Caco-2 (cell line): Measurements from ENCODE around the gene RWDD3. TPM values are rescaled to one million over a fixed set of nuclear protein-coding genes. Genes with fewer than 3 reads are reported as not detected.

ENCODE experiments used
- BruUV-seq: library from RNA; stranded (reverse); fragments of 400-500 nt; replicated peaks from 2 replicates; lab custom pipeline; 2021; lab: Mats Ljungman, UMichigan
- CTCF ChIA-PET: fragments of 300-600 bp; sonication (Branson Sonifier 250); formaldehyde crosslinking; loops from one replicate; lab custom pipeline; 2022; ENCODE audit warnings: antibody characterized with exemption; lab: Charles Lee
- POLR2A ChIA-PET: fragments of 300-600 bp; sonication (Branson Sonifier 250); formaldehyde crosslinking; loops from one replicate; lab custom pipeline; 2022; ENCODE audit warnings: antibody characterized with exemption; lab: Charles Lee
- DNase-seq, 2 experiments: peaks; one replicate each; pipeline versions ENCODE4 v3.0.0 to v3.0.0-alpha.2; 2020 to 2022
- H3K27me3 ChIP-seq: replicated peaks from 2 replicates; pipeline ENCODE4 v1.6.0; 2011; ENCODE audit warnings: low read length; ENCODE audit not compliant: control insufficient read depth, insufficient read depth
- H3K36me3 ChIP-seq: 2 replicates; pipeline ENCODE4 v1.5.1; 2011; ENCODE audit warnings: low read length; ENCODE audit not compliant: control insufficient read depth, insufficient read depth
- H3K4me1 ChIP-seq: fragments of 250-450 bp; sonication (Bioruptor Pico); 2 replicates; pipeline ENCODE4 v1.5.1; 2020; ENCODE audit warnings: mild to moderate bottlenecking
- H3K4me3 ChIP-seq: 2 replicates; pipeline ENCODE4 v1.5.1; 2011; ENCODE audit warnings: low read depth, mild to moderate bottlenecking, control low read depth, low read length
- H3K9me3 ChIP-seq: fragments of 250-450 bp; sonication (Bioruptor Pico); 2 replicates; pipeline ENCODE4 v1.5.1; 2020; ENCODE audit warnings: mild to moderate bottlenecking, moderate library complexity
- H3K27ac Mint-ChIP-seq: one replicate; pipeline ENCODE4 v1.8.0; 2022; ENCODE audit warnings: mixed read lengths; ENCODE audit not compliant: unreplicated experiment
- H3K27me3 Mint-ChIP-seq: one replicate; pipeline ENCODE4 v1.8.0; 2022; ENCODE audit warnings: mixed read lengths; ENCODE audit not compliant: insufficient read depth, unreplicated experiment
- H3K36me3 Mint-ChIP-seq: one replicate; pipeline ENCODE4 v1.8.0; 2022; ENCODE audit warnings: mild to moderate bottlenecking, mixed read lengths; ENCODE audit not compliant: insufficient read depth, unreplicated experiment
- H3K4me1 Mint-ChIP-seq: one replicate; pipeline ENCODE4 v1.8.0; 2022; ENCODE audit warnings: low read depth, mixed read lengths; ENCODE audit not compliant: unreplicated experiment
- H3K4me3 Mint-ChIP-seq: one replicate; pipeline ENCODE4 v1.8.0; 2022; ENCODE audit warnings: mild to moderate bottlenecking, moderate library complexity, mixed read lengths; ENCODE audit not compliant: unreplicated experiment
- H3K9me3 Mint-ChIP-seq: one replicate; pipeline ENCODE4 v1.8.0; 2022; ENCODE audit warnings: mixed read lengths; ENCODE audit not compliant: unreplicated experiment
- intact Hi-C: fragments of 100-400 bp; cut with micrococcal nuclease; formaldehyde crosslinking; loops from one replicate; pipeline ENCODE4 v1.10.0; 2022; ENCODE audit not compliant: unreplicated experiment
- total RNA-seq: library from RNA; stranded (reverse); gene quantifications from 2 replicates; pipeline ENCODE4 v1.2.3, GENCODE V29; 2022
- TF ChIP-seq, protein P1 (sequence below), 2 experiments: fragments of 200-600 bp in 1 of 2; IDR thresholded peaks; 1 replicate in 1 of 2; 2 replicates in 1 of 2; pipeline versions ENCODE4 v1.5.1 to v1.8.0; 2011 to 2022; ENCODE audit warnings: antibody characterized with exemption in 1 of 2, control low read depth in 1 of 2, inconsistent platforms in 1 of 2, low read depth in 1 of 2, low read length in 1 of 2, mild to moderate bottlenecking in 1 of 2, moderate library complexity in 1 of 2; ENCODE audit not compliant: insufficient read depth in 1 of 2, severe bottlenecking in 1 of 2, unreplicated experiment in 1 of 2

RWDD3 gene
- total RNA-seq, 1 experiment from 2014 or later = 13.3 TPM

DNA sequence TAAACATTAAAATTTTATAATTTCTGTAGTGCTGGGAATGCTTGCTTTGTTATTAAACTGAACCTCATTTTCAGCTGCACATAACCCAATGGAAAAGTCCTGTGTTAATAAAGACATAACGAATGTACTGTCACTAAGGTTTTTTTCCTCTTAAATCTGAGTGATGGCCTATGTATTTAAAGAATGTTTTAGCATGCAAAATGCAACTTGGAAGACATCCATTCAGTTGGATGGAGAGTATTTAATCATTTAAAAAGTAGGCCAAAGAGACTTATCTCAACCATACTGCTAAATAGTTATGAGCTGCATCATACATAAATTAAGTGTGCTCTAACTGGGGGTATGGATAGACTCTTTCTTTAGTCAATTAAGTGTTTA, 48.5 kb downstream of the RWDD3 start:
- no peaks in the 10 kb centered on the region for H3K9me3 ChIP-seq
- Mint-ChIP-seq H3K4me3 (no peak overlapping the region), H3K9me3 (no peaks in the 10 kb centered on the region), H3K27me3 (no peaks in the 10 kb centered on the region), H3K36me3 (no peaks in the 10 kb centered on the region), H3K4me1 (no peaks in the 10 kb centered on the region), H3K27ac (no peak overlapping the region)
- H3K36me3 ChIP-seq = no peaks in the 10 kb centered on the region
- ChIA-PET POLR2A (no interaction called here), CTCF (interaction anchor here (1.1 kb wide), 1 partner anchor 49 kb away, joined by 3 read pairs; no protein-coding TSS in a partner anchor)
- no TSS peak for BruUV-seq
- intact Hi-C loops = no loop called here
- no peak for DNase-seq
- TF ChIP-seq, protein P1, sequence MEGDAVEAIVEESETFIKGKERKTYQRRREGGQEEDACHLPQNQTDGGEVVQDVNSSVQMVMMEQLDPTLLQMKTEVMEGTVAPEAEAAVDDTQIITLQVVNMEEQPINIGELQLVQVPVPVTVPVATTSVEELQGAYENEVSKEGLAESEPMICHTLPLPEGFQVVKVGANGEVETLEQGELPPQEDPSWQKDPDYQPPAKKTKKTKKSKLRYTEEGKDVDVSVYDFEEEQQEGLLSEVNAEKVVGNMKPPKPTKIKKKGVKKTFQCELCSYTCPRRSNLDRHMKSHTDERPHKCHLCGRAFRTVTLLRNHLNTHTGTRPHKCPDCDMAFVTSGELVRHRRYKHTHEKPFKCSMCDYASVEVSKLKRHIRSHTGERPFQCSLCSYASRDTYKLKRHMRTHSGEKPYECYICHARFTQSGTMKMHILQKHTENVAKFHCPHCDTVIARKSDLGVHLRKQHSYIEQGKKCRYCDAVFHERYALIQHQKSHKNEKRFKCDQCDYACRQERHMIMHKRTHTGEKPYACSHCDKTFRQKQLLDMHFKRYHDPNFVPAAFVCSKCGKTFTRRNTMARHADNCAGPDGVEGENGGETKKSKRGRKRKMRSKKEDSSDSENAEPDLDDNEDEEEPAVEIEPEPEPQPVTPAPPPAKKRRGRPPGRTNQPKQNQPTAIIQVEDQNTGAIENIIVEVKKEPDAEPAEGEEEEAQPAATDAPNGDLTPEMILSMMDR (IDR thresholded peaks at IDR 0.05; ENCODE audit: insufficient read depth in 1 of 2, low read depth in 1 of 2, low read length in 1 of 2, severe bottlenecking in 1 of 2, unreplicated experiment in 1 of 2) = no peak
- H3K4me3 ChIP-seq = no peak overlapping the region
- H3K27me3 ChIP-seq = no peaks in the 10 kb centered on the region
- peaks cover 9% of the 10 kb centered on the region; the same call in 1 of the 2 replicates for H3K4me1 ChIP-seq

DNA sequence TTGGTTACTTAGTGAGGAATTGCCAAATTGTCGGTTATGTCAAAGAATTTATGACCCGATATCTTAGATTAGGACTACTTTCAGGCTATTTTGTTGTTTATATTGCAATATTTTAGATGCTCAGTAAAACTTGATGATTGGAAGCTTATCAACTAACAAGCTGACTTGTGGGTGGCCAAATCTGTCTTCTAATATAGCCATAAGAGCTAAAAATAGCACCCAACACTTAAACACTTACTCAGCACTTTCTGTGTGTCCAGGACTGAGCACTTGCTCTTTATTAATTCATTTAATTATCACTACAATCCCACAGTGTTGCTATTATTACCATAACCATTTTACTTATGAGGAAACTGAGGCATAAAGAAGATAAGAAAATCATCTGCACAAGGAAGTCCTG, 50.4 kb downstream of the RWDD3 start:
- no peaks in the 10 kb centered on the region for H3K9me3 Mint-ChIP-seq
- H3K4me3 ChIP-seq = no peak overlapping the region
- H3K4me1 ChIP-seq = peaks cover 13% of the 10 kb centered on the region; the same call in 1 of the 2 replicates
- no peaks in the 10 kb centered on the region for H3K36me3 Mint-ChIP-seq
- DNase-seq = no peak
- no peaks in the 10 kb centered on the region for H3K9me3 ChIP-seq
- intact Hi-C loops = no loop called here
- no TSS peak for BruUV-seq
- H3K36me3 ChIP-seq = no peaks in the 10 kb centered on the region
- no peaks in the 10 kb centered on the region for H3K27me3 Mint-ChIP-seq
- H3K27me3 ChIP-seq = no peaks in the 10 kb centered on the region
- no peak overlapping the region for H3K4me3 Mint-ChIP-seq
- POLR2A ChIA-PET = no interaction called here
- CTCF ChIA-PET = no interaction called here
- TF ChIP-seq, protein P1 (IDR thresholded peaks at IDR 0.05; ENCODE audit: insufficient read depth in 1 of 2, low read depth in 1 of 2, low read length in 1 of 2, severe bottlenecking in 1 of 2, unreplicated experiment in 1 of 2) = no peak
- peaks cover 9% of the 10 kb centered on the region for H3K4me1 Mint-ChIP-seq
- peak overlapping the region; percentile 49 for H3K27ac Mint-ChIP-seq

DNA sequence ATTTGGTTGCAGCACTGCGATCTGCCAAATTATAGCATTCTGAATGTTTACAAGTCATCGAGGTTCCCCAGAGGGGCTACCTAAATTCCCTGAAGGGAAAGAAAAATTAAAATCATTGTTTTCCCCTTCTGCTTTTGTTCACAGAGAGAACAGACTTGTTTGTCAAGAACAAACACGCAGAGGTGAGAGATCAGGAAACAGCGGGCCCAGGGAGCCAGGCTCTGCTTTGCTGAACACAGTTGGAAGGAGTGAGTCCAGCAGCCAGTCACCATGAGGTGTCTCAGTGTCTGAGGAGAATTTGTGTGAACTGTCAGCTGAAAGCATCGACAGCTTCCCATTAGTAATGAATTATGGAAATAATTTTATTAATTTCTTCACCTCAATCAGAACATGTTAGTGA, 52.5 kb downstream of the RWDD3 start:
- Mint-ChIP-seq H3K4me3 (no peak overlapping the region), H3K36me3 (no peaks in the 10 kb centered on the region), H3K27me3 (no peaks in the 10 kb centered on the region), H3K9me3 (no peaks in the 10 kb centered on the region), H3K4me1 (peaks cover 9% of the 10 kb centered on the region), H3K27ac (no peak overlapping the region)
- Histone ChIP-seq H3K36me3 (no peaks in the 10 kb centered on the region), H3K27me3 (no peaks in the 10 kb centered on the region), H3K4me3 (no peak overlapping the region), H3K4me1 (peaks cover 13% of the 10 kb centered on the region; the same call in 1 of the 2 replicates), H3K9me3 (no peaks in the 10 kb centered on the region)
- POLR2A ChIA-PET = no interaction called here
- intact Hi-C loops = no loop called here
- no TSS peak for BruUV-seq
- TF ChIP-seq, protein P1 (IDR thresholded peaks at IDR 0.05; ENCODE audit: insufficient read depth in 1 of 2, low read depth in 1 of 2, low read length in 1 of 2, severe bottlenecking in 1 of 2, unreplicated experiment in 1 of 2) = no peak
- CTCF ChIA-PET = no interaction called here
- DNase-seq = no peak
